ENCODE measurements around the gene PTPRG.

- TF ChIP-seq CTCF (IDR thresholded peaks at IDR 0.05) (no peak), POLR2A (IDR thresholded peaks at IDR 0.05) (no peak)
Observed at GRCh38 chr3:62027796-62028195, 466.4 kb downstream of the PTPRG start.
